Measurements from ENCODE around the gene PASK.

PASK gene

GRCh38 chr2:241179899-241180298 is 30.6 kb upstream of the PASK start:
- no peak for FAIRE-seq

- FAIRE-seq = no peak
These were observed 29.7 kb upstream of the PASK start for GRCh38 chr2:241178961-241179360.

DNA sequence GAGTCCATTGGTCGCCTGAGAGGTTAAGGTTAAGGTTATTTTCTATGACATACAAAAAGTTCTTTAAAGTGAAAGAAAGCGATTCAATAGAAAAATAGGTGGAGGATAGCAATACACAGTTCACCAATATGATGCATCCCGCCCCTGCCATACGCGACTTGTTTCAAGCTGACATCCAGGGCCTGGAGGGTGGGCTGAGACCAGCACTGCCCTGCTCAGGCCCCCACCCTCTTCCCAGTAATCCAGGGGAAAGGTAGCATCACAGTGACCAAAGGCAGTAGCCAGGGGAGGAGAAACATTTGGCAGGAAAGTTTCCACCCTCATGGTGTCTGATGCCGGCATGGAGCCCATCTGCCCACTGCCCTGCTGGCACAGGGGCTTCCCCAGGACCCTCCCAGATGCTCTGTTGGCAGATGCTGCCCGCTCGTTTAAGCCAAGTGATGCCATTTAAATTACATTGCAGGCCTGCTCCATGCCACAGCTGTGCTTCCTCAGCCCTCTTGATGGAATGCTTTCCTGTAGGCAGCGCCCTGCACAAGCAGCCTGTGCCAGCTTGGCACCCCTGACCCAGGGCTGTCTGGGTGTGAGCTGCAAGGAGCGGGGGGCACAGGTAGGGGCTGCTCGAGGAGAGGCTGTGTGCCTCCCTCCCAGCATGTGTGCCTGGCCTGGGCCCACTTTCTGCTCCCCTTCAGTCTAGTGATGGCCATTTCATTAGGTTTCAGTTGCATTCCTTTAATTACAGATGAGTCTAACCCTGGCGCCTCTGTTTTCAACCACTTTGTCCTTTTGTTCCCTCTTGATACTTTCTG is 28.5 kb upstream of the PASK start:
- FAIRE-seq = no peak

DNA sequence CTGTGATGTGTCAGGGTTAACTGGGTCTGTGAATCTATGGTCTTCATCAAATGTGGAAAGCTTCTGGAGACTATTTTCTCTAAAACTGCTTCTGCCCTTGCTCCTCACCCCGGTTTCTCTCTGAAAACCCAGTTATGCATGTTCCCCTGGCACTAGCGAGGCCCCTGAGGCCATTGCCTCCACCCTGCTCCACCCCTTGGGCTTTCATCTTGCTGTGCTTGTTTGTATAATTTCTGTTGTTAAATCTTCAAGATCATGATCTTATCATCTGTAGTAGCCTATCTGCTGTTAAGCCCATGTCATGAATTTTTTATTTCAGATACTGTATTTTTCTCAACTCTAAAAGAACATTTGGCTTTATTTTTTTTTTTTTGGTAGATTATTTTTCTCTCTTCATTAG is 24.3 kb upstream of the PASK start:
- FAIRE-seq = no peak

DNA sequence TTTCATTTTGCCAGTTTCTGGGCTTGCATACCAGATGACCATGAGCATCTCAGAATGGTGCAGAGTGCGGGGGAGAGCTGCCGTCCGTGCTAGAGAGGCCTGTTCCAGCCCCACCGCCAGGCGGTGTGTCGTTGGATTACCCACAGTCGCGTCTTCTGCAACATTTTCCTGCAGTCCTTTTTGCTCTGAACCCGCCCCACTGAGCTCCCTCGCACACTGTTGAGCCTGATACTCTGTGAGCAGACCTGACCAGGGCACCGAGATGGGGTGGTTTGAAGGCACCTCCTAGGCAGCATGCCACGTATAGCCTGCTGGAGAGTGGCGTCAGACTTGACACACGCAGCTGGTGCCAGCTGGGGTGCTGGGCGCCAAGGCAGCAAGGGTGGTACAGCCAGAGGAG is 19.1 kb upstream of the PASK start:
- no peak for FAIRE-seq

- no peak for FAIRE-seq
These were observed 14.4 kb upstream of the PASK start for GRCh38 chr2:241163601-241164118.

DNA sequence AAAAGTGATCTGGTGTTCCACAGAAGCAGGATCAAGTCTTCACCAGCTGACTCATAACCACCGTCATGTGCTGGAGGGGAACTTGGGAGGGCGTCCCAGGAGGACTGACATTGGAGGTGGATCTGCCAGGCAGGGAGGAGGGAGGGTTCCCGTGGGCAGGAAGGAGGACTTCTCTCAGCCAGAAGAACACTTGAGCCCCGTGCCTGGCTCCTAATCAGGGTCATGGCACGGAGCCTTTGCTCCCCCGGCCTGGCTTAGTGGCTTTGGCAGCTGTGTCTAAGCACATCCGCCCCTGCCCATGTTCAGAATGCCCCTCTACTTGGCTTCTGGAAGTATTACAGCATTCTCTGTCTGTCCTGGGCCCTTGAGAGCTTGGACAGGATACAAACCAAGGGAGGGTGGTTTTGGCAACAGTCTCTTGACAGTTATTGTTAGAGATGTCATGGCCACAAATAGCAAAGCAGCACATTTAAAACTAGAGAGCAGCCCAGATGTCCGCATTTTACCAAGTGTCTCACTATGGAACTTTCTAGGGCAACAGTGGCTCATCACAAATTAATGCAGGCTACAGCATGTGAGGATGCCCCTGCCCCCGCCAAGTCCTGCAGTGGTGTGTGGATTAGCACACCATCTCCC is 12.5 kb upstream of the PASK start:
- no peak for FAIRE-seq

- FAIRE-seq = no peak
These were observed 11.0 kb upstream of the PASK start for GRCh38 chr2:241160318-241160717.

DNA sequence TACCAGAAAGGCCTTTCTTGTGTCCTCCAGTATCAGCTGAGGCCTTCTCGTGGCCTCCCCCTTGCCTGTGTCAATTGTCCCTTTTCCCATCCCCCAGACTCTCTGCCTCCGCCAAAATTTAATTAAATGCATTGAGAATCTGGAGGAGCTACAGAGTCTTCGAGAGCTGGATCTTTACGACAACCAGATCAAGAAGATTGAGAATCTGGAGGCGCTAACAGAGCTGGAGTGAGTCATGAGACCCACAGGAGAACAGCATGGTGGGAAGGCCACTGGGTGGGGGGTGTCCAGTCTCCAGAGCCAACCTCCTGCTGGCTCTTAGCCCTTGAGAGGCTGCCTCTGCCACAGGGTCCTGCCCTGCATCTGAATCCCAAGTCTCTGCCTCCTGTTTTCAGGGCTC is 9.8 kb upstream of the PASK start:
- FAIRE-seq = no peak

DNA sequence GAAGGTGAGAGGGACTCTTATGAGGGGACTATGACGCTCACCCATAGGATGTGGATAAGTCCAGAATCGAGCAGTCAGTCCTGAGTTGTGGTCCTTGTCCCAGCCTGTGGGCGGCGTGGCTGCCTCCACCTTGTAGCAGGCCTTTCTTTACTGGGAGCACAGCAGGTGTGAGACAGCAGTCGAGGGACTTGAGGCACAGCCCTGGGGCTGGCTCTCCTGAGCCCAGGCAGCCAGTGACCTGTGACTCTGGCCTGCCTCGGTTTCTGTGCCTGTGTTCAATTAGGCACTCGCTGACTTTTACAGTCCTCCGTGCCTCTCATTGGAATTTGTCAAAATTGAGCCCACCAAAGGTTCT is 9.3 kb upstream of the PASK start:
- FAIRE-seq = no peak

- no peak for FAIRE-seq
These were observed 8.7 kb upstream of the PASK start for GRCh38 chr2:241157841-241158545.

- no peak for FAIRE-seq
These were observed 7.7 kb upstream of the PASK start for GRCh38 chr2:241156971-241157441.

DNA sequence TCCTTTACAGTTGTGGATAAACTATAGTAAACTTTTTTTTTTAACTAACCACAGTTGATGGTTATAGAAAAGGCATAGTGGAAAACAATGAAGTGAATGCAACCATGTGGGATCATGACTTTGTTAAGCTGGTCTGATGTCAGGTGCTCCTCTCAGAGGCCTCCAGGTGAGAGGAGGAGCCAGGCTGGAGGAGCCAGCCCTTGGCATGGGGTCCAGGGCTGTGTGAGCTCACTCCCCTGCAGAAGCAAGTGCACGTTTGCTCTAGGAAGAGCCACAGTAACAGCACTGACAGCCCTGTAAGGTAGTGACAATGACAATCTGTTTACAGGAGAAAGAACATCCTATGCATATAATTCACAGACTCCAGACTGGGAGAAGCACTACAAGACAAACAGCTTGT is 6.7 kb upstream of the PASK start:
- no peak for FAIRE-seq

GRCh38 chr2:241154915-241155314 is 5.6 kb upstream of the PASK start:
- no peak for FAIRE-seq

GRCh38 chr2:241153616-241154015 is 4.3 kb upstream of the PASK start:
- FAIRE-seq = no peak

DNA sequence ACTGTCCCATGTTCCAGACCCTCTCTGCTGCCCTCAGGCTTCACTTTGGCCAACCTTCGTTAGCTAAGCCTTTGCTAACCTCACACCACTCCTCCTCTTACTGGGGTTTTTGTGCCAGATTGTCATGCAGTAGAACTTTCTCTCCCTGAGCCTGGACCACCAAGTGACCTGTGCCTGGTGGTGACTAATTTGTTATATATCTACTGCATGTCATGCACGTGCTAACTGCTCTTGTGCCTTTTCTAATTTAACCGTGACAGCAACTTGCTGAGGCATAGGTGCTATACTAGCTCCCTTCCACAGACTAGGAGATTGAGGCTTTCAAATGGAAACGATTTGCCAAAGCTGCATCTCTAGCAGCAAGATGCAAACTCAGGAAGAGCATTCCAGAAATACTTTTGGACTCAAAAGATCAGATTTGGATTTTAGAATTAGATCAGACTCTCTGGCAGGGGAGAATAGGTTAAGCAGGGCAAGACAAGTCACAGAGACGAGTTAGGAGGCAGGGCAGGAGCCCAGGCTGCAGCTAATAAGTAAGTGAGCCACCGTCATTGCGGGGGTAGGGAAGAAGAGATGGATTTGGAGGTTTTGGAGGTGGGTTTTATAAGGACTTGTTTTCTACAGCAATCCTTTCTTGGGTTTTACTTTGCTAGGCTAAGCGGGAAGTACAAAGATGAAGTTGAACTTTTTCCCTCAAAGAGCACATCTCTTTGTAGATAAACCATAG is 2.8 kb upstream of the PASK start:
- no peak for FAIRE-seq

DNA sequence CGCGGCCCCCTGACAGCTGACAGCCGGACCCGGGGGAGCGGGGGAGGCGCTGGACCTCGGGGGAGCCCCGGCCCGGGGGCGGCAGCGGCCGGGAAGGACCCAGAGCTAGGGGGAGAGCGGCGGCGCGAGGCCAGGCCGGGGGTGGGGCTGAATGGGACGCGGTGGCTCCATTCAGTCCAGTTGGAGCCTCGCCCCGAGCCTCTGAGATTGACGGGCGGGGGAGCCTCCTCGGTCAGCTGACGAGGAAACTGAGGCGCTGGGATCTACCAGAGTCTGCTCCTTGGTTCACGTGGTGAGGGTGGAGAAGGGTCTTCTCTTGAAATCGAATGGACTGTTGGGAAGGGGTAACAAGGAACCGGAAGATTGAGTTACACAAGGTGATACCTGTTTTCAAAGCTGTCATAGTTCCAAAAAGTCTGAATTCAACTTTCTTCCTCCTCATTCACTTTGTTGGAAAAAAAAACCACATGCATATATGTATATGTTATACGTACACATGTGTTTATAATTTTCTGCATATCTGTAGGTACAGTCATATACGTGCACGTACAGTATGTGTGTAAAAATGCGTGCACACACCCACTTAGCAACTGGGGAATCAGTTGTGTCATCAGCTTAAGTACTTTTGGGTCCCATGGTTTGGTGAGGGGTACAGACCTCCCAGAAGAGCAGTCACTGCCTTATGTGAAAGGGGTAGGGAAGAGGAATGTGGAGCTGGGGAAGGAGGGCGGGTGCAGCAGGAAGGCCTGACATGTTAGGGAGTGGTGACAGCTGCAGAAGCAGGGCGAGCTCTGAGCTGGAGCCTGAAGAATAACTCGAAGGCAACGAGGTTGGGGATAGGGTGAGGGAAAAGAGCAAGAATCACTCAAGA is 1.6 kb upstream of the PASK start:
- no peak for FAIRE-seq

DNA sequence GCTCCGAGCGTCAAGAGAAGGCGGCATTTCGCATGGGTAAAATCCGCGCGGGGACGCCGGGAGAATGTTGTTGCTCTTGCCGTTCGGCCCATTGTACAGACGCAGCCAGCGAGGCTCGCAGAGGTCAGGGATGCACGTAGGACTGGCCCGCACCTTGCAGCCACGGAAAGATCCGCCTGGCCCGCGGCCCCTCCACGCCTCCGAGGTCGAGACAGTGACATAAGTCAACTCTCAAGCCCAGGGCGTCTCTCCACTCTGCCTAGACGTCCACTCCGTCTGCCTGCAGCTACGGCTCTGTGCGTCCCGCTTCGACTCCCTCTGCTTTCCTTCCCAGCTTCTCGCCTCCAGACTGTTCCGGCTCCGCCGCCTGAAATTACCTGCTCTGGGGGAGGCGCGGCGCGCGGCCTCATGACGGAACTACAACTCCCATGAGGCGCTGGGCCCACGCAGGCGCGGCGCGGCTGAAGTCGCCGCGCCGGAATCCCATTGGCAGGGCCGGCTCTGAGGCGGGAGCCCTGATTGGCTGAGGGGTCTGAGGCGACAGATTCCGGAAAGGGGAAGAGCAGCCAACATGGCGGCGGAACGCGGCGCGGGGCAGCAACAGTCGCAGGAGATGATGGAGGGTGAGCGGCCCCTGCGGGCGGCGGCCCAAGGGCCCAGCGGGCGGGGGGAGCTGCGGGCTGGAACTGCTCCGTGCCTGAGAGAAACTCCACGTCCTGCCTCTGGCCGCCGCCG is 820 bp upstream of the PASK start, which contains the start of gene PPP1R7:
PPP1R7 (plus strand) TSS at position 543 of the 735 bp plus-strand sequence; CDS start at position 572, 29 bp downstream.
- peak; percentile 97 for FAIRE-seq

DNA sequence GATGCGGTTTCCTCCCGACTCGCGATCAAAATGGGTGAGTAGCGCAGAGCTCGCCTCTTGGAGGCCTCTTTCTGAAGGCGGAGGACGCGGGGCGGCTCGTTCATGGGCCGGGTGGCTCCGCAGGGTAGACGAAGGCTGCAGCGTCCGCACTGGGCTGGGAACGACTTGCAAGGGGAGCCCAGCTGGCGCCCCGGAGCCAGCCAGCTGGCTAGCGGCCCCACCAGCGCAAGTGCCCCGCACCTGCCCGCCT is 328 bp upstream of the PASK start:
- no peak for FAIRE-seq

DNA sequence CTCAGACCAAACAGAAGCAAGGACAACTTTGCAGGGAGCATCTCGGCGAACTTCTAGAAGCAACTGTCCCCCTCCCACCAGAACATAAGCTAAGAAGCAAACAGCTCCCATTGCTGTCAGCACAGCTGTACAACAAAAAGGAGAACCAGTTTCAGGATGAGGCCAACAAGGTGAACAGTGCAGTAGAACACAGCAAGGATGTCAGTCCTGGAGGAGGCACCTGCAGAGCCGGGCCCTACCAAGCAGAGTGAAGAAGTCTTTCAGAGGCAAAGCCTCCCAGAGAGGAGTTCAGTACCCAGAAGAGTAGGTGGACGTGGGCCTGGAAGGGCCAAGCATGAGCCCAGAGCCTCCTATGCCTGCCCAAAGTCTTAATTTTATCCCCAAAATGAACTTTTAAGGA is 1.0 kb downstream of the PASK start:
- no peak for FAIRE-seq

GRCh38 chr2:241147336-241147735 is 1.9 kb downstream of the PASK start:
- no peak for FAIRE-seq

GRCh38 chr2:241146286-241146685 is 3.0 kb downstream of the PASK start:
- FAIRE-seq = no peak
